Testis (tissue), 3 donors: Measurements from ENCODE around the gene UGT2B28. TPM values are rescaled to one million over a fixed set of nuclear protein-coding genes. Genes with fewer than 3 reads are reported as not detected.
"Not testable (repeated sequence)": the region's sequence is repeated elsewhere in the genome, so short reads cannot be mapped to it uniquely, and the experiment has no call there.

ENCODE experiments used
- DNase-seq: peaks from one replicate; pipeline ENCODE4 v3.0.0-alpha.2; 2019
- H3K27ac ChIP-seq, 2 donors: fragments of 200-600 bp; sonication (generic); one replicate each; pipeline ENCODE4 v1.5.1; 2019
- H3K27me3 ChIP-seq: fragments of 200-600 bp; sonication (generic); one replicate; pipeline ENCODE4 v1.5.1; 2019
- H3K36me3 ChIP-seq: fragments of 200-600 bp; sonication (generic); one replicate; pipeline ENCODE4 v1.5.1; 2017; ENCODE audit warnings: low read depth; ENCODE audit errors: missing control alignments
- H3K4me1 ChIP-seq: fragments of 200-600 bp; sonication (generic); one replicate; pipeline ENCODE4 v1.5.1; 2019
- H3K4me3 ChIP-seq, 2 donors: fragments of 200-600 bp; sonication (generic); one replicate each; pipeline ENCODE4 v1.5.1; 2017 to 2019
- H3K9me3 ChIP-seq: fragments of 200-600 bp; sonication (generic); one replicate; pipeline ENCODE4 v1.5.1; 2017
- POLR2A ChIP-seq: fragments of 450-650 bp; IDR thresholded peaks from one replicate; pipeline ENCODE4 v1.6.1; 2017; ENCODE audit warnings: antibody characterized with exemption, mild to moderate bottlenecking, moderate library complexity
- WGBS, 2 donors: methylation state at CpG; one replicate each; pipeline ENCODE4 v1.1.5; 2018; 5-methylcytosine and 5-hydroxymethylcytosine counted together
- intact Hi-C: fragments of 100-400 bp; cut with DNase I; formaldehyde crosslinking; loops from one replicate; pipeline ENCODE4 v1.15.1; 2023; ENCODE audit warnings: low total_unique reads
- polyA plus RNA-seq: library from polyadenylated mRNA; stranded (reverse); fragments of 350-450 nt; fragmentation: Illumina TruSeq; extraction: RNeasy Lipid Tissue Mini Kit (QIAGEN cat#74804); gene quantifications from one replicate; pipeline ENCODE4 v1.2.3, GENCODE V29; 2014; ENCODE audit warnings: low read depth, low replicate concordance; ENCODE audit not compliant: insufficient read depth
- total RNA-seq, 2 donors: library from RNA; depleted of rRNA; stranded (reverse); fragments of >200 nt; gene quantifications; one replicate each; pipeline ENCODE4 v1.2.3, GENCODE V29; 2016
- TF ChIP-seq, protein P1 (sequence below), 3 experiments: fragments of 450-650 bp in 2 of 3; fragments of 200-600 bp in 1 of 3; sonication (generic) in 1 of 3; IDR thresholded peaks; one replicate each; pipeline ENCODE4 v1.5.1; 2016 to 2019; ENCODE audit warnings: antibody characterized with exemption in 3 of 3, mild to moderate bottlenecking in 2 of 3, moderate library complexity in 1 of 3

The UGT2B28 gene
- total and polyA plus RNA-seq, 3 donors from 2014 or later = not detected

DNA sequence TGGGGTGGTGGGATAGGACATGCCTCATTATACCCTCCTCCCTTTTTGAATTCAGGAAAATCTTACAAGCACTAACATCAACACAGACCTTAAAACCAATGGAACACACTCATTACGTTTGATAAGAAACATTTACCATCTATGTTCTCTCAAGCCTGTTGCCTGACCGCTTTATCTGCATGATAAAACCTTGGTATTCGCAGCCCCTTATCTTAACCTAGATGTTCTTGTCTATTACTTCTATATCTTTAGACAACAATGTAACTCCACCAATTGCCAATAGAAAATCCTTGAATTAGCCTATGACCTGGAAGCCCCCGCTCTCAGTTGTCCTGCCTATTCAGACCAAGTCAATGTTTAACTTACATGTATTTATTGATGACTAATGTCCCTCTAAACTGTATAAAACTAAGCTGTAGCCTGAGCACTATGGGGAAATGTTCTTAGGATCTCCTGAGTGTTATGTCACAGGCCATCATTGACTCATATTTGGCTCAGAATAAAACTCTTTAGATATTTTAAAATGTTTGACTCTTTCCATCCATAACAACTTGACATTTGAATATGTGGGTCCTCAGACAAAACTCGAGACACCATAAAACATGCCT is 28.3 kb downstream of the UGT2B28 start:
- H3K27me3 ChIP-seq, intact Hi-C loops, H3K27ac ChIP-seq, H3K36me3 ChIP-seq, DNase-seq, H3K4me3 ChIP-seq, H3K9me3 ChIP-seq, H3K4me1 ChIP-seq: not testable (repeated sequence)
- 65 to 76% methylated on average over 5 of the region's 5 CpGs for WGBS, 2 donors

DNA sequence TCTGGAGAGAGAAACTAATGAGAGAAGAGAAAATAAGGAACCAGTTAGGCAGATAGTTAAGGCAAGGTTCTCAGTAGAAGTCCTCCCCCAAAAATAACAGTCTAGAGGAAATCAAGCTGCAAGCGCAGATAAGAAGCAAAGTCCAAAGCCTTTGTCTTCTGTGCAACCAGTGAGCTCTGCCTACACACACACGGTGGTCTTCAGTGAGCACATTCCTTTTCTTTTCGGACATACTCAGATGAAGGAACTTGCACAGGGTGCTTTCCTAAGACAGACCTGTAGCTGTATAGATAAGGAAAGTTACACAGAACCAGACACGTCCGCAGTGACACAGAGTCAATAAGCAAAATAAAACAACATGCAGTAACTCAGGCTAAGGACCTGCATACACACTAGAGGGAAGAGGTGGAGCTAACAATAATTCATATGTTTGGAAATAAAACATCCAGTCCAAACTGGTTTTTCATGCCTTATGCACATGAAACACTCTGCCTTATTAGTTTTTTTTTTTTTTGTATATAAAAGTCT is 29.3 kb downstream of the UGT2B28 start:
- H3K9me3 ChIP-seq, H3K4me1 ChIP-seq, H3K27me3 ChIP-seq, DNase-seq, H3K27ac ChIP-seq, H3K4me3 ChIP-seq, H3K36me3 ChIP-seq, intact Hi-C loops: not testable (repeated sequence)
- 45 to 63% methylated on average over 5 of the region's 5 CpGs for WGBS, 2 donors

DNA sequence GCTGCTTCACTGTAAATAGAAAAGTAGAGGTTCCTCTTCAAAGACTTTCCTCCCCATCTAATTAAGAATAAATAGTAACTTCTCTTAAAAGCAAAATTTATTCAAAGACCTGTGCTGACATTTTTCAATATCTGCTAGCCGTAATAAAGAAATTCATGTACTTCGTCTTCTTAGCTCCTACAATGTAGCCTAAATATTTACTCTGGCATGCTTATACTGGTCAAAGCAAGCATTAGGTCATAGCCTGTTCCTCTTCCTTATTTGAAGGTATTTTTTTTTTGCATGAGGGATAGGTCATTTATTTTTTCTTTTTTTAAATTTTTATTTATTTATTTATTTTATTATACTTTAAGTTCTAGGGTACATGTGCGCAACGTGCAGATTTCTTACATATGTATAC is 30.0 kb downstream of the UGT2B28 start:
- H3K36me3 ChIP-seq, intact Hi-C loops, DNase-seq, H3K27me3 ChIP-seq, H3K4me3 ChIP-seq, H3K4me1 ChIP-seq, H3K27ac ChIP-seq, H3K9me3 ChIP-seq: not testable (repeated sequence)
- 92% methylated on average over 4 of the region's 4 CpGs for WGBS, 2 donors

DNA sequence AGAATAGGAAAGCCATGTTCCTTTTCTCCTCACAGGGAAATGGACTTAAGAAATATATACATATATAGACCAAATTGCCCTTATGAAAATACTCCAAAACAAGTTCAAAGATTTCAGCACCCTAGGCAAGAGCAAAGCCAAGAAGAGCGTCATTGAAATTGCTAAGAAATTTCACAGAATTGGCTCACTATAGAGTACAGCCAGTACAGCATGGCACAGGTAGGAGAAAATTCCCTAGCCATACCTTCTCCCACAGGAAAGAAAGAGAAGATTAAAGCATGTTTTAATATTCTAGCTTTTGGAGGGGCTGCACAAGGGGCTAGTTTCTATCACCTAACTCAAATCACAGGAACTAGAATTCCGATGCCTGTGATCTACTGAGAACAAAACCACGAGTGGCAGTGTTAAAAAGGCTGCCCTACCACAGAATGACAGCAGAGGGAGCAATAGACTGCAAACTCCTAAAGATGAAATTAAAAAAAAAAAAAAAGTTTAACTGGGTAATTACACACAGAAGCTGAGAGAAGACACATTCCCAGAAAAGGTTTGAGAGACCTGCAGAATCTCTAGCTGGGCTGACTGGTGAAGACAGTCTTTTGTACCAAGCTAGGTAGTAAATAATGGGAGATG is 37.5 kb downstream of the UGT2B28 start:
- intact Hi-C loops, H3K9me3 ChIP-seq, H3K4me1 ChIP-seq, H3K27me3 ChIP-seq, H3K4me3 ChIP-seq, H3K36me3 ChIP-seq, H3K27ac ChIP-seq: not testable (repeated sequence)
- peak; percentile 45 for DNase-seq
- 34 to 37% methylated on average over 3 of the region's 3 CpGs for WGBS, 2 donors

DNA sequence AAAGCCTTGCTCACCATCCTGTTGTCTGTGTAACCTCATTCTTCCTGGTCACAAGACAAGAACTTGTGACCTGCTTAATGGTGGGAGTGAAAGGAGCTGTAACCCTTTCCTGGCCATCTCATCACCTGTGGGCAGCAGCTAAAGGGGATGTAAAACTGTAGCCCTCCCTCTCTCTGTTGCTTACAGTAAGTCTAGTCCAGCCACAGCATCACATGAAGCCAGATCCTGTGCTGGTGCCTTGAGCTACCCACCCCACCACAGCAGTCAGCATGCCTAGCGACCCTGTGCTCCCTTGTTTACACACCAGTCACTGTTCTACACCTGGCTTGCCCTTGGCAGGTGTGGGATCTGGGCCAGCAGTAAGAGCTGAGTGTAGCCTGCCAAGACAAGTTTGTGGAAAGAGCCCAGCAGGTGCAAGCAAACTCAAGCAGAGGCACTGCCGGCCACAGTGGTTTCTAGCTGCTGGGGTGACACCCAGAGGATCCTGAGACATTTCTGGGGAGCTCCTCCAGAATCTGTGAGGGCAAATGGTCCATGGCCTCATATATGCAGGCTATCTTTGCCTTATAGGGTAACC is 41.0 kb downstream of the UGT2B28 start:
- Histone ChIP-seq H3K27ac (no peak overlapping the region), H3K36me3 (no peaks in the 10 kb centered on the region), H3K4me1 (no peaks in the 10 kb centered on the region), H3K9me3 (no peaks in the 10 kb centered on the region), H3K27me3 (no peaks in the 10 kb centered on the region), H3K4me3 (no peak overlapping the region)
- WGBS, 2 donors = 70 to 84% methylated on average over 2 of the region's 2 CpGs
- no peak for DNase-seq
- intact Hi-C loops = no loop called here
- TF ChIP-seq POLR2A = no peak
- TF ChIP-seq, protein P1, sequence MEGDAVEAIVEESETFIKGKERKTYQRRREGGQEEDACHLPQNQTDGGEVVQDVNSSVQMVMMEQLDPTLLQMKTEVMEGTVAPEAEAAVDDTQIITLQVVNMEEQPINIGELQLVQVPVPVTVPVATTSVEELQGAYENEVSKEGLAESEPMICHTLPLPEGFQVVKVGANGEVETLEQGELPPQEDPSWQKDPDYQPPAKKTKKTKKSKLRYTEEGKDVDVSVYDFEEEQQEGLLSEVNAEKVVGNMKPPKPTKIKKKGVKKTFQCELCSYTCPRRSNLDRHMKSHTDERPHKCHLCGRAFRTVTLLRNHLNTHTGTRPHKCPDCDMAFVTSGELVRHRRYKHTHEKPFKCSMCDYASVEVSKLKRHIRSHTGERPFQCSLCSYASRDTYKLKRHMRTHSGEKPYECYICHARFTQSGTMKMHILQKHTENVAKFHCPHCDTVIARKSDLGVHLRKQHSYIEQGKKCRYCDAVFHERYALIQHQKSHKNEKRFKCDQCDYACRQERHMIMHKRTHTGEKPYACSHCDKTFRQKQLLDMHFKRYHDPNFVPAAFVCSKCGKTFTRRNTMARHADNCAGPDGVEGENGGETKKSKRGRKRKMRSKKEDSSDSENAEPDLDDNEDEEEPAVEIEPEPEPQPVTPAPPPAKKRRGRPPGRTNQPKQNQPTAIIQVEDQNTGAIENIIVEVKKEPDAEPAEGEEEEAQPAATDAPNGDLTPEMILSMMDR (IDR thresholded peaks at IDR 0.05) = no peak

DNA sequence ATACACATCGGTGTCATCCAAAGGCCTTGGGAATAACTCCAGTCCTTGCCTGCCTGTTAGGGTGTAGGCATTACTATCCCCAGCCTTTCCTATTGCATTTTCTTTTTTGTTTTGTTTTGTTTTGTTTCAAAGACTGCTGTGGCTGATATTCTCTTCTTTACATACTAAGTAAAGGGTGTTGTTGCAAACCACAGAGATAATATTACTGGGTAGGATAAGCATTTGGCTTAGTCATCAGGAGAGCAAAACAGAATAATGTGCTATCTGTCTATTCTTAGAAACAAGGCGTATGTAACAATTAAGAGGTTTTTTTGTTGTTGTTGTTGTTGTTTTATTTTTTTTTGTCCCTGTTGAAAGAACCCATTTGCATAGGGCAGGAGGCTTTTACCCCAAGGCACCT is 41.8 kb downstream of the UGT2B28 start:
- Histone ChIP-seq H3K9me3 (no peaks in the 10 kb centered on the region), H3K27ac (no peak overlapping the region), H3K4me1 (no peaks in the 10 kb centered on the region), H3K27me3 (no peaks in the 10 kb centered on the region), H3K4me3 (no peak overlapping the region), H3K36me3 (no peaks in the 10 kb centered on the region)
- intact Hi-C loops = no loop called here
- 55 to 70% methylated on average over 2 of the region's 2 CpGs for WGBS, 2 donors
- no peak for DNase-seq
- TF ChIP-seq POLR2A = no peak
- TF ChIP-seq, protein P1 (IDR thresholded peaks at IDR 0.05) = no peak
